HG02973 (cell line): Measurements from ENCODE around the gene ANAPC4.
"Not testable (repeated sequence)": the region's sequence is repeated elsewhere in the genome, so short reads cannot be mapped to it uniquely, and the experiment has no call there.

Source experiments
- ATAC-seq: cut with Tn5 transposase; IDR thresholded peaks from one replicate; pipeline ENCODE4 v1.9.1; 2021; ENCODE audit warnings: moderate library complexity; ENCODE audit not compliant: unreplicated experiment

ANAPC4 gene, protein sequence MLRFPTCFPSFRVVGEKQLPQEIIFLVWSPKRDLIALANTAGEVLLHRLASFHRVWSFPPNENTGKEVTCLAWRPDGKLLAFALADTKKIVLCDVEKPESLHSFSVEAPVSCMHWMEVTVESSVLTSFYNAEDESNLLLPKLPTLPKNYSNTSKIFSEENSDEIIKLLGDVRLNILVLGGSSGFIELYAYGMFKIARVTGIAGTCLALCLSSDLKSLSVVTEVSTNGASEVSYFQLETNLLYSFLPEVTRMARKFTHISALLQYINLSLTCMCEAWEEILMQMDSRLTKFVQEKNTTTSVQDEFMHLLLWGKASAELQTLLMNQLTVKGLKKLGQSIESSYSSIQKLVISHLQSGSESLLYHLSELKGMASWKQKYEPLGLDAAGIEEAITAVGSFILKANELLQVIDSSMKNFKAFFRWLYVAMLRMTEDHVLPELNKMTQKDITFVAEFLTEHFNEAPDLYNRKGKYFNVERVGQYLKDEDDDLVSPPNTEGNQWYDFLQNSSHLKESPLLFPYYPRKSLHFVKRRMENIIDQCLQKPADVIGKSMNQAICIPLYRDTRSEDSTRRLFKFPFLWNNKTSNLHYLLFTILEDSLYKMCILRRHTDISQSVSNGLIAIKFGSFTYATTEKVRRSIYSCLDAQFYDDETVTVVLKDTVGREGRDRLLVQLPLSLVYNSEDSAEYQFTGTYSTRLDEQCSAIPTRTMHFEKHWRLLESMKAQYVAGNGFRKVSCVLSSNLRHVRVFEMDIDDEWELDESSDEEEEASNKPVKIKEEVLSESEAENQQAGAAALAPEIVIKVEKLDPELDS

GRCh38 chr4:25376754-25377571 is at the start of gene ANAPC4:
TSS of gene ANAPC4 (plus strand) at chr4:25377263. CDS start at chr4:25377428, 165 bp downstream.
- peak; percentile 96 for ATAC-seq

DNA sequence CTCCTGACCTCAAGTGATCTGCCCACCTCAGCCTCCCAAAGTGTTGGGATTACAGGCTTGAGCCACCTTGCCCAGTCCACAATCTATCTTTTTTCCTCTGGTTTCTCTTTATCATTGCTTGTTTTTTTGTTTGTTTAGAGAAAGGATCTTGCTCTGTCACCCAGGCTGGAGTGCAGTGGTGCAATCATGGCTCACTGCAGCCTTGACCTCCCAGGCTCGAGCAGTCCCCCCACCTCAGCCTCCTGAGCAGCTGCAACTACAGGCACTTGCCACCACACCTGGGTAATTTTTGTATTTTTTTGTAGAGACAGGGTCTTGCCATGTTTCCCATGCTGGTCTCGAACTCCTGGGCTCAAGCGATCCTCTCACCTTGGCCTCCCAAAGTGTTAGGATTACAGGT is 48.6 kb upstream of the ANAPC4 start:
- ATAC-seq: not testable (repeated sequence)

GRCh38 chr4:25330335-25330734 is 46.7 kb upstream of the ANAPC4 start:
- ATAC-seq: no peak

DNA sequence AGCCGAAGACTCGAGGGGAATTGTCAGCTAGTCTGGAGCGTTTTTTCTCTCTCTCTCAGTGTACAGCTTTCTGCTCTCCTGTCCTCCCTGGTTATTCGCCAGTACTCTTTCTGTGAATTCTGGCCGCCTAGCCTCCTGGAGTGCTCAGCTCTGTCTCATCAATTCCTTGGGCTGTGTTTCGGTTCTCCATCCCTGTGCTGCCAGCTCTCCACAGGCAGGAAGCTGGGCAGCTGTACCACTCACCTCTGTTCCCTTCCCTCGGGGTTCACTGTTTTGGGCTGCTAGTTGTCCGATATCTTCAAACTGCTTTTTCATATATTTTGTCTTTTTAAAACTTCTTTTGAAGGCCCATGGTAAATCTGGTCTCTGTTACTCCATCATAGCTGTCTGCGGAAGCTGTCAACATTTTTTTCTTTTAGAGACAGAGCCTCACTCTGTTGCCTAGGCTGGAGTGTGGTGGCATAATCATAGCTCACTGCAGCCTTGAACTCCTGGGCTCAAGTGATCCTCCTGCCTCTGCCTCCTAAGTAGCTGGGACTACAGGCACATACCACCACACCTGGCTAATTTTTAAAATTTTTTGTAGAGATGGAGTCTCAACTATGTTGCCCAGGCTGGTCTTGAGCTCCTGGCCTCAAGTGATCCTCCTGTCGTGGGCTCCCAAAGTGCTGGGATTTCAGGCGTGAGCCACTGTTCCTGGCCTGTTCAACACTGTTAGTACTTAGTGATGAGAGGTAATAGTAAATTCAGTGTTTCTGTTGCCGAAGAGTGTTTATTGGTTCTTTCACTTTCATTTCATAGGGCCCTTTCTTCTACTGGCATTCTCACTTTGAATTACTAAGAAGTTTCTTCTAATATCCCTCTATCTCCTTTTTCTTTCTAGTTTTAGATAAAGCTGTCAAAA is 45.9 kb upstream of the ANAPC4 start:
- ATAC-seq: peak; percentile 85

DNA sequence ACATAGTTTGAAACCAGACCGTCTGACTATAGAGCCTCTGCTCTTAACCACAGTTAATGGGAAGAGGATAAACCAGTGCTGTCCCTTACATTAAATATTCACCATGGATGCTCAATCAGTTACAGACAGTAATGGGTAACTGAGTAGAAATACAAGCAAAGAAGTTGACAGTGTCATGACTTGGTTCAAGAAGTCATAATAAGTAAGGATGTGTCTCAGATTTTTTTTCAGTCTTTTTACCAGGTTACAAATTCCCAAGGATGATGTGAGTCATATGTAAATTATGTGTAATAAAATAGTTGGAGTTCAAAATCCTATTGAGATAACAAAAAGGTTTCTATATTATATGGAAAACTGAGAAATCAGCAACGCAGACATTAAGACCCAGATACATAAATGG is 33.4 kb upstream of the ANAPC4 start:
- ATAC-seq: no peak

GRCh38 chr4:25345744-25346143 is 31.3 kb upstream of the ANAPC4 start:
- ATAC-seq: no peak

- peak; percentile 65 for ATAC-seq
Observed at GRCh38 chr4:25346913-25347312, 30.1 kb upstream of the ANAPC4 start.

DNA sequence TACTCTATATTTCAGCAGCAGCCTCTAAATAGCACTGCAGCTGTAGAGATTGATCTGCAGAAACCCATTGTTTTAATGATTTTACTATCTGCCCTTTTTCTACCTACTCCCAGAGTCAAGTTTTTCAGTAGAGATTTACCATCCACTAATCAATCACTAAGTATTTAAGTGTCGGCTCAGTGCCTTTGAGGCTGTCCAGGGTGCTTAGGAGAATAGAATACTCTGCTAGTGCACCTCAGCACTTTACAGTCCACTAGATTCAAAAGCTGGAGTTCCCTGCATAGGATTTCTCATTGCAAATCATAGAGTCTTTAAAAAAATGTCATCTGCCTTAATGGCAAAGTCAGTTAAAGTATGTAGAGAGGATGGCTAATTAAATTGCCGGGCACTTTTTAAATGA is 29.6 kb upstream of the ANAPC4 start:
- no peak for ATAC-seq

DNA sequence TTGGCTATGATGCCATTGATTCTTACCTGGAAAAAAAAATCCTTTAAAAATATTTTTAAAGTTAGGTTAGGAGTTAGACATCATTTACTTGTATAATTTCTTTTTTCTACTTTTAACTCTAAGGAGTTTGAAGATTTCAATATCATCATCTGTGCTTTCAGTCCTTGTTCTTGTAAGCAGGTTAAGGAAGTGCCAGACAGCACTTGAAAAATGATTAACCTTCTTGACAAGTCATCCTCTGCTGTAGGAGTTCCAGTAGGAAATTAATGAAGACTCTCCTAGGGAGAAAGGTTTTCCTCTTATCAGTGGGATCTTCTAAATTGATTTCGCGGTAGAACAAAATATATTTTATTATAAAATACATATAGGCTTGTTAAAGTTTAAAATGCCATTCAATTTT is 29.1 kb upstream of the ANAPC4 start:
- no peak for ATAC-seq

GRCh38 chr4:25350561-25350960 is 26.5 kb upstream of the ANAPC4 start:
- no peak for ATAC-seq

DNA sequence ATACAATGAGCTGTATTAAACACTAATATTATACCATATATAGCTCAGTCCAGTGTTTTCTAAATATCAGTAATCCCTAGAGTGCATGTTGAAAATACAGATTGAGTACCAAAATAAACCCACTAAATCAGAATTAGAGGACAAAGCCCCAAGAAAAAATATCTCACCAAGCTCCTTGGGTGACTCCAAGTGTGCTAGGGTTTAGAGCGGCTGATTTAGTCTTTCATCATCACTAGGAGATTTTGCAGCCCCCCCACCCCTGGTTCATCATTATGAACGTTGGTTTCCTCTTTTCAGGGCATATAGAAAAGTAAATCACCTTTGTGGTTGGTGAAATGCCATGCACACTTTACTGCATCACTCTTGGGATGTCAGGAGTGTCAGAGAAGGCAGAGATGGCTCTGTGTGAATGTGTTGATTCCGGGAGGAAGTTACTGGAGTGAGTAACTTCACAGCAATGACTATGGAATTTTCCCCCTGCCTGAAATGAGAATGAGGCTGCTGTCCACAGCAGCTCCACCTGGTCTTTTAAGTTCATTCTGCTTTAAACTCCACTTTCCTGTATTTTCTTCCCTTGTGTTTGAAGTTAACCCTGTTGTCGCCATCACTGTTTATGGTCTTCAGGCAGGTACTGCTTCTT is 25.2 kb upstream of the ANAPC4 start:
- no peak for ATAC-seq

DNA sequence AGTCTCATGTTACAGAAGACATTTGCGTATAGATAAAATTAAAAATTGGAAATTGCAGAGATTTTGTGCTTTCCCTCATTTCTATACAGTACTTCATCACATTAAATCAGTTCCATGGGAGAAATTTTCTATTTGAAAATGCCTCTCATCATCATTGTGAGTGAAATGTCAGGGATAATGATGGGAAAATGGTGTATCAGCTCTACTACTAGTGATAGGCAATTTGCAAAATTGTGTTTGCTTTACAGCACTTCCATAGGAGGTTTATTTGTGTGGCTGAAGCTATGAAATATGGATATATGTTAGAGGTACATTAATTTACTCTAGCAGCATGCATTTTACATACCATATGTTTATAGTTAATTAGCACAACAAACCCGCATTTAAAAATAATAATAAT is 21.0 kb upstream of the ANAPC4 start:
- no peak for ATAC-seq

GRCh38 chr4:25358515-25359275 is 18.4 kb upstream of the ANAPC4 start:
- ATAC-seq: no peak

- no peak for ATAC-seq
Observed at GRCh38 chr4:25361253-25361652, 15.8 kb upstream of the ANAPC4 start.

DNA sequence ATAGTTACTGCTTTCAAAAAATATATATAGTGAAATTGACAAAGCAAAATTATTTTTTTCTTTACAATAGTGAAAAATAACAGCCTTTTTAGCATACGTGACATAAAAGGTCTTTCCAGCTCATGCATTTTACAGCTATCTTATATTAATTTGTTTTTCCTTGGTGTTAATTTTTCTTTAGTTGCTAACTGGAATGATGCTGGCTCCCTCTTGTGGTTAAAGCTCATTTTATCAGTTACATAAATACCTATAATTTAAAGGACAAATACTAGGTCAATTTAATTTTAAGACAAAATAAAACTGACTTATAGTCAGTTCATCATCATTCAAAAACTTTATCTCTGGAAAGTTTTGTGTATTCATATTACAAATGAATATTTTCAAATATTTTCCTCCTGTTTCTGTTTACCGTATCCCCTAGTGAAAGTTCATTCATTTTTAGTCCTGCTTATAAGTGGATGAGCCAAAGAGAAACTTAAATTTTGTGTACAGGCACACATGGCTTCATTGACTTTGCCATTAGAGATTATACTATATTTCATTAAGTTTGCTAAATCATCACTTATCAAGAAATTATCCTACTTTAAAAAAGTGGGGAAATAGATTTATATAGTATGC is 9.9 kb upstream of the ANAPC4 start:
- ATAC-seq: no peak

DNA sequence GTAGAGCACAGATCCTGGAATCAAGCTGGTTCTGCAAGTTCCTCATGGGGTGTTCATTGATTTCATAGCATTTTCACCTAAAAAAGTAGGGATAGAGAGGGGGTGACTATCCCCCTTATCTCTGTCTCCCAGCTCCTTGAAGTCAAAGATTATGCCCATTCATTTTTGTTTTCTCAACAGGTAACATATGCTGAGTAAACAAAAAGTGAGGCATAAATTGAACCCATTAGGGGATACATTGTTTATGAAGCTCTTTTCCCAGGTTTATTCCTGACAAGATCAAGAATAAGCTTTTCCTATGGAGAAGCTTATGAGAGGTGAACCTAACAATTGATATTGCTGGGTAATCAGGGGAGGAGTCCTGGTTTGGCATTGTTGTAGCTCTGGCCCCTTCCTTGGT is 9.2 kb upstream of the ANAPC4 start:
- ATAC-seq: no peak

GRCh38 chr4:25368315-25368714 is 8.7 kb upstream of the ANAPC4 start:
- no peak for ATAC-seq

- ATAC-seq: no peak
Observed at GRCh38 chr4:25370242-25370641, 6.8 kb upstream of the ANAPC4 start.

DNA sequence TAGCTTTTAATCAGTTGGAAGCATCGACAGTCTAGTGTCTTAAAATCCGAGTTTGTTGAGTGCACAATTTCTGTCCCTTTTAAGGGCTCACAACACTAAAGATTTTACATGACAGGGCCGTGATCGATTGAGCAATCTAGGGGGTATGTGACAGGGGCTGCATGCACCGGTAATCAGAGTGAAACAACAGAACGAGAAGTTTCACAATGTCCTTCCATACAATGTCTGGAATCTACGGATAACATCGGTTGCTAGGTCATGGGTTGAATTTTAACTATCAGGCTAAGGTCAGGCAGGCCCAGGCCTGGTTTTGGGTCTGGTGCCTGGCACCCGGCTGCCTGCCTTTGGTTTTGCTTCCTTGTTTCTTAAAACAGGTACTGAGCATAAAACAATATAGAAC is 4.5 kb upstream of the ANAPC4 start:
- not testable (repeated sequence) for ATAC-seq
